HepG2 (cell line): ENCODE results near the gene CHL1. TPM values are rescaled to one million over a fixed set of nuclear protein-coding genes. Genes with fewer than 3 reads are reported as not detected.
A peak's percentile ranks its signal among the peaks of the same experiment; 100 is the strongest.

Experiments used
- ATAC-seq: fragments of 200-7000 bp; cut with Tn5 transposase; 3 replicates; pipeline ENCODE4 v1.9.1; 2020; ENCODE audit warnings: mild to moderate bottlenecking, moderate library complexity
- BruUV-seq: library from RNA; stranded (reverse); fragments of 400-500 nt; replicated peaks from 2 replicates; lab custom pipeline; 2021; lab: Mats Ljungman, UMichigan
- CTCF ChIA-PET: fragments of 300-600 bp; formaldehyde crosslinking; extraction: SDS; loops from one replicate; lab custom pipeline; 2021; ENCODE audit warnings: low total read pairs, inconsistent platforms, low intra/inter-chr PET ratio; lab: Yijun Ruan, JAX
- POLR2A ChIA-PET: fragments of 350-600 bp; sonication (Branson Sonifier 250); formaldehyde crosslinking; loops from one replicate; lab custom pipeline; 2020; ENCODE audit warnings: antibody characterized with exemption, inconsistent platforms; lab: Yijun Ruan, JAX
- DNase-seq: peaks from one replicate; pipeline ENCODE4 v3.0.0-alpha.2; 2015; ENCODE audit warnings: low spot score
- FAIRE-seq: peaks from 3 replicates; lab custom pipeline; 2011; peaks lifted over from hg19 to GRCh38; lab: Jason Lieb, UNC
- H2AFZ ChIP-seq: one replicate; pipeline ENCODE4 v1.6.1; 2011; ENCODE audit warnings: low read length, inconsistent platforms
- H3K27ac ChIP-seq: fragments of 300-600 bp; 3 replicates; pipeline ENCODE4 v1.8.0; 2011; ENCODE audit warnings: mixed run types, mild to moderate bottlenecking, mixed read lengths, low read length, inconsistent platforms; ENCODE audit not compliant: insufficient read depth; ENCODE audit errors: extremely low read length
- H3K27me3 ChIP-seq, 2 experiments: fragments of 200-600 bp in 1 of 2; 2 replicates in 1 of 2; 3 replicates in 1 of 2; pipeline versions ENCODE4 v1.6.0 to v1.8.0; 2011; ENCODE audit warnings: low read length in 2 of 2, mild to moderate bottlenecking in 2 of 2, moderate library complexity in 2 of 2, inconsistent platforms in 1 of 2; ENCODE audit not compliant: insufficient read depth in 2 of 2, control insufficient read depth in 1 of 2
- H3K36me3 ChIP-seq, 2 experiments: fragments of 200-600 bp in 1 of 2; replicated peaks in 1 of 2; 2 replicates in 1 of 2; 3 replicates in 1 of 2; pipeline versions ENCODE4 v1.5.1 to v1.8.0; 2011; ENCODE audit warnings: low read length in 2 of 2, inconsistent platforms in 1 of 2; ENCODE audit not compliant: insufficient read depth in 2 of 2, control insufficient read depth in 1 of 2
- H3K4me1 ChIP-seq: 2 replicates; pipeline ENCODE4 v1.5.1; 2012; ENCODE audit warnings: low read length, inconsistent platforms; ENCODE audit not compliant: insufficient read depth
- H3K4me2 ChIP-seq: 2 replicates; pipeline ENCODE4 v1.6.0; 2011; ENCODE audit warnings: low read depth, low read length, inconsistent platforms
- H3K4me3 ChIP-seq, 3 experiments: fragments of 200-600 bp in 1 of 3; sonication (generic), shearing (Covaris generic) in 1 of 3; replicated peaks in 1 of 3; 2 replicates each; pipeline ENCODE4 v1.5.1; 2011 to 2016; ENCODE audit warnings: low read length in 3 of 3, inconsistent platforms in 2 of 3, low read depth in 2 of 3, mild to moderate bottlenecking in 2 of 3, control low read depth in 1 of 3, mixed read lengths in 1 of 3; ENCODE audit not compliant: insufficient read depth in 1 of 3
- H3K79me2 ChIP-seq: one replicate; pipeline ENCODE4 v1.6.1; 2011; ENCODE audit warnings: low read length, inconsistent platforms; ENCODE audit not compliant: insufficient read depth
- H3K9ac ChIP-seq: 2 replicates; pipeline ENCODE4 v1.6.0; 2011; ENCODE audit warnings: mild to moderate bottlenecking, low read depth, low read length, inconsistent platforms; ENCODE audit not compliant: insufficient read depth
- H3K9me3 ChIP-seq: 2 replicates; pipeline ENCODE4 v1.5.1; 2012; ENCODE audit warnings: mild to moderate bottlenecking, low read length
- H4K20me1 ChIP-seq: 2 replicates; pipeline ENCODE4 v1.6.0; 2011; ENCODE audit warnings: inconsistent platforms, mild to moderate bottlenecking, low read length, moderate library complexity; ENCODE audit not compliant: insufficient read depth
- CBX1 ChIP-seq: IDR thresholded peaks from one replicate; pipeline ENCODE4 v1.6.1; 2016; ENCODE audit warnings: antibody characterized with exemption, low read depth
- GFI1 ChIP-seq: sonication (generic); formaldehyde crosslinking; IDR thresholded peaks from 2 replicates; pipeline ENCODE4 v1.5.0; 2020; ENCODE audit warnings: missing genetic modification reagents, mild to moderate bottlenecking, borderline replicate concordance
- JUNB ChIP-seq: sonication (generic); formaldehyde crosslinking; IDR thresholded peaks from 2 replicates; pipeline ENCODE4 v1.8.0; 2022; ENCODE audit warnings: missing genetic modification reagents, mild to moderate bottlenecking, borderline replicate concordance
- KDM2A ChIP-seq: sonication (generic); formaldehyde crosslinking; IDR thresholded peaks from 2 replicates; pipeline ENCODE4 v1.4.0; 2020; ENCODE audit warnings: low read depth, missing genetic modification reagents, borderline replicate concordance
- KMT2A ChIP-seq: sonication (generic); formaldehyde crosslinking; IDR thresholded peaks from 2 replicates; pipeline ENCODE4 v1.4.0; 2020; ENCODE audit warnings: missing genetic modification reagents
- NR2F2 ChIP-seq: IDR thresholded peaks from 2 replicates; pipeline ENCODE4 v1.6.1; 2012; ENCODE audit warnings: low read depth, inconsistent platforms, borderline replicate concordance
- SNRNP70 ChIP-seq: fragments of 200-400 bp; formaldehyde crosslinking; IDR thresholded peaks from 2 replicates; pipeline ENCODE4 v1.6.1; 2017; ENCODE audit warnings: mild to moderate bottlenecking, low read depth, low read length, moderate library complexity
- STAG1 ChIP-seq: sonication (generic); formaldehyde crosslinking; IDR thresholded peaks from 2 replicates; pipeline ENCODE4 v1.4.0; 2020; ENCODE audit warnings: missing genetic modification reagents
- TBP ChIP-seq: sonication (generic); formaldehyde crosslinking; IDR thresholded peaks from 2 replicates; pipeline ENCODE4 v1.5.0; 2020; ENCODE audit warnings: missing genetic modification reagents
- THRA ChIP-seq: sonication (generic); formaldehyde crosslinking; IDR thresholded peaks from 2 replicates; pipeline ENCODE4 v1.4.0; 2020; ENCODE audit warnings: missing genetic modification reagents, borderline replicate concordance
- ZBTB38 ChIP-seq: sonication (generic); formaldehyde crosslinking; IDR thresholded peaks from 2 replicates; pipeline ENCODE4 v1.5.1; 2020; ENCODE audit warnings: mild to moderate bottlenecking, missing genetic modification reagents
- ZFP36L1 ChIP-seq: sonication (generic); formaldehyde crosslinking; IDR thresholded peaks from 2 replicates; pipeline ENCODE4 v1.8.0; 2022; ENCODE audit warnings: mild to moderate bottlenecking, missing genetic modification reagents, moderate library complexity
- ZNF10 ChIP-seq: sonication (generic); formaldehyde crosslinking; IDR thresholded peaks from 2 replicates; pipeline ENCODE4 v1.4.0; 2020; ENCODE audit warnings: mild to moderate bottlenecking, low read depth, missing genetic modification reagents, borderline replicate concordance
- ZNF17 ChIP-seq: sonication (generic); formaldehyde crosslinking; IDR thresholded peaks from 2 replicates; pipeline ENCODE4 v1.5.0; 2020; ENCODE audit warnings: mild to moderate bottlenecking, missing genetic modification reagents
- ZNF274 ChIP-seq: sonication (generic); formaldehyde crosslinking; IDR thresholded peaks from 2 replicates; pipeline ENCODE4 v1.5.1; 2020; ENCODE audit warnings: mild to moderate bottlenecking, missing genetic modification reagents
- WGBS: methylation state at CpG from one replicate; pipeline ENCODE4 v1.1.6; 2017; ENCODE audit warnings: low lambda C conversion rate; 5-methylcytosine and 5-hydroxymethylcytosine counted together
- in situ Hi-C: cut with HindIII; loops from 2 replicates; pipeline ENCODE4 v1.10.0; 2017; ENCODE audit warnings: low pct_unique_long_range_greater_than_20kb; ENCODE audit not compliant: extremely low pct_ligation_motif_present
- intact Hi-C: fragments of 100-400 bp; cut with micrococcal nuclease; formaldehyde crosslinking; loops from one replicate; pipeline ENCODE4 v1.10.0; 2022; ENCODE audit not compliant: unreplicated experiment
- polyA plus RNA-seq, 8 experiments: library from polyadenylated mRNA; depleted of rRNA in 3 of 8; stranded (reverse) in 7 of 8; unstranded in 1 of 8; fragments of >200 nt; fragmentation: Illumina TruSeq in 4 of 8; extraction: Trizol in 4 of 8; gene quantifications; 2 replicates each; pipeline versions ENCODE4 v1.2.1 to v1.2.3, GENCODE V29; 2011 to 2016; ENCODE audit warnings: low read depth in 4 of 8, missing spikeins in 1 of 8, mixed read lengths in 1 of 8; ENCODE audit not compliant: insufficient read depth in 1 of 8
- total RNA-seq, 5 experiments: library from RNA; depleted of rRNA; stranded (reverse); fragments of >200 nt; fragmentation: Illumina TruSeq; extraction: Trizol; gene quantifications; 2 replicates each; pipeline ENCODE4 v1.2.3, GENCODE V29; 2016; ENCODE audit warnings: low read depth in 1 of 5
- TF ChIP-seq, protein P1 (sequence below): sonication (generic); formaldehyde crosslinking; IDR thresholded peaks from 2 replicates; pipeline ENCODE4 v1.5.0; 2020; ENCODE audit warnings: mild to moderate bottlenecking, missing genetic modification reagents, moderate library complexity
- TF ChIP-seq, protein P2 (sequence below): IDR thresholded peaks from 2 replicates; pipeline ENCODE4 v1.6.1; 2012; ENCODE audit warnings: low read depth, low read length, improper control_type of control experiment
- TF ChIP-seq, protein P3 (sequence below): sonication (generic); formaldehyde crosslinking; IDR thresholded peaks from 2 replicates; pipeline ENCODE4 v1.9.0; 2021; ENCODE audit warnings: missing genetic modification reagents, borderline replicate concordance

The CHL1 gene
- total and polyA plus RNA-seq, 2 of the 13 experiments (the other 11 are each of a cell fraction or from before 2014, with no cell fraction given) = not detected

DNA sequence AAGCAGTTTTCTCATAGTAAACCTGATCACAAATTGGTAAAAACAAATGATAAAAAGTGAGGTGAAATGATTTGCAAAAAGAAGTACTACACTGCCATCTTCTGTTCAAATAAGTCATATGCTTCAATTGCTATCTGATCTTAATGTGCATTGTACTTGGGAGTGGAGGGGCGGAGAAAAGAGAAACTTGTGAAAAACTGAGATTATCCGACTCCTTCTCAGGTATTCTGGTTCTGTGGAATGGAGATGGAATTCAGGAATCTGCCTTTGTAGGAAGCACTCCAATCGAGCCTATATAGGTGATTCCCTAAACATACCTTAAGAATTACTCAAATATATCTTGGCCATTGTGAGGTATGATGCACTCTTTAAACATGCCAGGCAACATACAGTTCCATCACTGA lies 180.6 kb downstream of the CHL1 start:
- CTCF ChIA-PET = interaction anchor here (0.7 to 1.0 kb wide), 2 partner anchors 23 to 334 kb away, joined by 3 to 4 read pairs; no protein-coding TSS in a partner anchor
- DNase-seq (peak; percentile 42), FAIRE-seq (peak; percentile 47), ATAC-seq (peak; percentile 57)
- H4K20me1 ChIP-seq = no peaks in the 10 kb centered on the region
- H3K79me2 ChIP-seq = no peaks in the 10 kb centered on the region
- no TSS peak for BruUV-seq
- intact Hi-C loops = loop anchor here (1.0 kb wide), 2 partner anchors 23 to 334 kb away; no protein-coding TSS in a partner anchor
- no peak overlapping the region for H2AFZ ChIP-seq
- no peak overlapping the region for H3K4me3 ChIP-seq
- no peak overlapping the region for H3K4me2 ChIP-seq
- no peaks in the 10 kb centered on the region for H3K9me3 ChIP-seq
- H3K27ac ChIP-seq = no peak overlapping the region
- in situ Hi-C loops = no loop called here
- H3K27me3 ChIP-seq = no peaks in the 10 kb centered on the region
- no peaks in the 10 kb centered on the region for H3K36me3 ChIP-seq
- whole genome bisulfite sequencing = 10% methylated on average over 3 of the region's 3 CpGs
- POLR2A ChIA-PET = no interaction called here
- no peaks in the 10 kb centered on the region for H3K4me1 ChIP-seq
- H3K9ac ChIP-seq = no peak overlapping the region
- TF ChIP-seq ZFP36L1 (CRISPR knock-in tag) (no peak), ZNF10 (CRISPR knock-in tag) (no peak), CBX1 (no peak), STAG1 (CRISPR knock-in tag) (peak; percentile 81), SNRNP70 (no peak), NR2F2 (no peak), THRA (CRISPR knock-in tag) (no peak), ZNF17 (CRISPR knock-in tag) (no peak), KDM2A (no peak), JUNB (CRISPR knock-in tag) (no peak), ZBTB38 (CRISPR knock-in tag) (no peak), TBP (CRISPR knock-in tag) (no peak), GFI1 (0 out of 2 replicates have a peak, but pooled peaks have one; percentile 19), KMT2A (CRISPR knock-in tag) (no peak), ZNF274 (CRISPR knock-in tag) (no peak)
- TF ChIP-seq, protein P1, sequence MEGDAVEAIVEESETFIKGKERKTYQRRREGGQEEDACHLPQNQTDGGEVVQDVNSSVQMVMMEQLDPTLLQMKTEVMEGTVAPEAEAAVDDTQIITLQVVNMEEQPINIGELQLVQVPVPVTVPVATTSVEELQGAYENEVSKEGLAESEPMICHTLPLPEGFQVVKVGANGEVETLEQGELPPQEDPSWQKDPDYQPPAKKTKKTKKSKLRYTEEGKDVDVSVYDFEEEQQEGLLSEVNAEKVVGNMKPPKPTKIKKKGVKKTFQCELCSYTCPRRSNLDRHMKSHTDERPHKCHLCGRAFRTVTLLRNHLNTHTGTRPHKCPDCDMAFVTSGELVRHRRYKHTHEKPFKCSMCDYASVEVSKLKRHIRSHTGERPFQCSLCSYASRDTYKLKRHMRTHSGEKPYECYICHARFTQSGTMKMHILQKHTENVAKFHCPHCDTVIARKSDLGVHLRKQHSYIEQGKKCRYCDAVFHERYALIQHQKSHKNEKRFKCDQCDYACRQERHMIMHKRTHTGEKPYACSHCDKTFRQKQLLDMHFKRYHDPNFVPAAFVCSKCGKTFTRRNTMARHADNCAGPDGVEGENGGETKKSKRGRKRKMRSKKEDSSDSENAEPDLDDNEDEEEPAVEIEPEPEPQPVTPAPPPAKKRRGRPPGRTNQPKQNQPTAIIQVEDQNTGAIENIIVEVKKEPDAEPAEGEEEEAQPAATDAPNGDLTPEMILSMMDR (CRISPR knock-in tag) = peak; percentile 65
- TF ChIP-seq, protein P2, sequence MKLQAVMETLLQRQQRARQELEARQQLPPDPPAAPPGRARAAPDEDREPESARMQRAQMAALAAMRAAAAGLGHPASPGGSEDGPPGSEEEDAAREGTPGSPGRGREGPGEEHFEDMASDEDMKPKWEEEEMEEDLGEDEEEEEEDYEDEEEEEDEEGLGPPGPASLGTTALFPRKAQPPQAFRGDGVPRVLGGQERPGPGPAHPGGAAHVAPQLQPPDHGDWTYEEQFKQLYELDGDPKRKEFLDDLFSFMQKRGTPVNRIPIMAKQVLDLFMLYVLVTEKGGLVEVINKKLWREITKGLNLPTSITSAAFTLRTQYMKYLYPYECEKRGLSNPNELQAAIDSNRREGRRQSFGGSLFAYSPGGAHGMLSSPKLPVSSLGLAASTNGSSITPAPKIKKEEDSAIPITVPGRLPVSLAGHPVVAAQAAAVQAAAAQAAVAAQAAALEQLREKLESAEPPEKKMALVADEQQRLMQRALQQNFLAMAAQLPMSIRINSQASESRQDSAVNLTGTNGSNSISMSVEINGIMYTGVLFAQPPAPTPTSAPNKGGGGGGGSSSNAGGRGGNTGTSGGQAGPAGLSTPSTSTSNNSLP = 0 out of 2 replicates have a peak, but pooled peaks have one; percentile 32
- TF ChIP-seq, protein P3, sequence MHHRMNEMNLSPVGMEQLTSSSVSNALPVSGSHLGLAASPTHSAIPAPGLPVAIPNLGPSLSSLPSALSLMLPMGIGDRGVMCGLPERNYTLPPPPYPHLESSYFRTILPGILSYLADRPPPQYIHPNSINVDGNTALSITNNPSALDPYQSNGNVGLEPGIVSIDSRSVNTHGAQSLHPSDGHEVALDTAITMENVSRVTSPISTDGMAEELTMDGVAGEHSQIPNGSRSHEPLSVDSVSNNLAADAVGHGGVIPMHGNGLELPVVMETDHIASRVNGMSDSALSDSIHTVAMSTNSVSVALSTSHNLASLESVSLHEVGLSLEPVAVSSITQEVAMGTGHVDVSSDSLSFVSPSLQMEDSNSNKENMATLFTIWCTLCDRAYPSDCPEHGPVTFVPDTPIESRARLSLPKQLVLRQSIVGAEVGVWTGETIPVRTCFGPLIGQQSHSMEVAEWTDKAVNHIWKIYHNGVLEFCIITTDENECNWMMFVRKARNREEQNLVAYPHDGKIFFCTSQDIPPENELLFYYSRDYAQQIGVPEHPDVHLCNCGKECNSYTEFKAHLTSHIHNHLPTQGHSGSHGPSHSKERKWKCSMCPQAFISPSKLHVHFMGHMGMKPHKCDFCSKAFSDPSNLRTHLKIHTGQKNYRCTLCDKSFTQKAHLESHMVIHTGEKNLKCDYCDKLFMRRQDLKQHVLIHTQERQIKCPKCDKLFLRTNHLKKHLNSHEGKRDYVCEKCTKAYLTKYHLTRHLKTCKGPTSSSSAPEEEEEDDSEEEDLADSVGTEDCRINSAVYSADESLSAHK (CRISPR knock-in tag) = no peak
